ENCODE data around the gene KIRREL3.

KIRREL3 gene

GRCh38 chr11:126548581-126549550 lies 451.7 kb downstream of the KIRREL3 start:
- no peak for FAIRE-seq

- no peak for FAIRE-seq
These were observed 452.9 kb downstream of the KIRREL3 start for GRCh38 chr11:126547691-126548090.

- FAIRE-seq, result no peak
These were observed 453.4 kb downstream of the KIRREL3 start for GRCh38 chr11:126547161-126547560.

GRCh38 chr11:126546694-126547093 lies 453.9 kb downstream of the KIRREL3 start:
- FAIRE-seq, result no peak

GRCh38 chr11:126546191-126546590 lies 454.4 kb downstream of the KIRREL3 start:
- no peak for FAIRE-seq

- no peak for FAIRE-seq
These were observed 455.5 kb downstream of the KIRREL3 start for GRCh38 chr11:126545057-126545555.

GRCh38 chr11:126544108-126545056 lies 456.2 kb downstream of the KIRREL3 start:
- FAIRE-seq, result no peak

GRCh38 chr11:126543691-126544090 lies 456.9 kb downstream of the KIRREL3 start:
- no peak for FAIRE-seq

GRCh38 chr11:126542334-126543015 lies 458.1 kb downstream of the KIRREL3 start:
- FAIRE-seq, result no peak

GRCh38 chr11:126538071-126538470 lies 462.5 kb downstream of the KIRREL3 start:
- FAIRE-seq, result no peak

- no peak for FAIRE-seq
These were observed 463.1 kb downstream of the KIRREL3 start for GRCh38 chr11:126537492-126537891.

GRCh38 chr11:126534141-126534805 lies 466.3 kb downstream of the KIRREL3 start:
- FAIRE-seq, result no peak

GRCh38 chr11:126533560-126533959 lies 467.0 kb downstream of the KIRREL3 start:
- no peak for FAIRE-seq

- FAIRE-seq, result no peak
These were observed 470.2 kb downstream of the KIRREL3 start for GRCh38 chr11:126530416-126530815.

- no peak for FAIRE-seq
These were observed 471.5 kb downstream of the KIRREL3 start for GRCh38 chr11:126529037-126529436.

GRCh38 chr11:126528075-126528474 lies 472.5 kb downstream of the KIRREL3 start:
- FAIRE-seq, result no peak

- FAIRE-seq, result no peak
These were observed 472.9 kb downstream of the KIRREL3 start for GRCh38 chr11:126527651-126528050.

GRCh38 chr11:126526471-126526870 lies 474.1 kb downstream of the KIRREL3 start:
- no peak for FAIRE-seq

GRCh38 chr11:126525702-126526101 lies 474.9 kb downstream of the KIRREL3 start:
- FAIRE-seq, result no peak

GRCh38 chr11:126525216-126525615 lies 475.4 kb downstream of the KIRREL3 start:
- FAIRE-seq, result no peak

GRCh38 chr11:126523441-126524205 lies 476.9 kb downstream of the KIRREL3 start:
- no peak for FAIRE-seq
